Ishikawa (cell line): Measurements from ENCODE around the gene NSG1.

Experiments
- CEBPB ChIP-seq: IDR thresholded peaks from 2 replicates; pipeline ENCODE4 v1.6.1; 2012
- EGR1 ChIP-seq: IDR thresholded peaks from 2 replicates; pipeline ENCODE4 v1.6.1; 2012
- EP300 ChIP-seq: IDR thresholded peaks from 2 replicates; pipeline ENCODE4 v1.6.1; 2012; ENCODE audit warnings: borderline replicate concordance
- NFIC ChIP-seq: IDR thresholded peaks from 2 replicates; pipeline ENCODE4 v1.6.1; 2012
- RAD21 ChIP-seq: IDR thresholded peaks from 2 replicates; pipeline ENCODE4 v1.6.1; 2012; ENCODE audit warnings: low read depth
- TEAD4 ChIP-seq: IDR thresholded peaks from 2 replicates; pipeline ENCODE4 v1.6.1; 2012
- ZBTB7A ChIP-seq: IDR thresholded peaks from 2 replicates; pipeline ENCODE4 v1.6.1; 2012; ENCODE audit warnings: low read depth
- TF ChIP-seq, protein P1 (sequence below): IDR thresholded peaks from 2 replicates; pipeline ENCODE4 v1.6.1; 2012

- TF ChIP-seq EGR1 (no peak), NFIC (no peak), CEBPB (no peak), ZBTB7A (no peak), RAD21 (no peak), EP300 (no peak), TEAD4 (no peak)
- TF ChIP-seq, protein P1, sequence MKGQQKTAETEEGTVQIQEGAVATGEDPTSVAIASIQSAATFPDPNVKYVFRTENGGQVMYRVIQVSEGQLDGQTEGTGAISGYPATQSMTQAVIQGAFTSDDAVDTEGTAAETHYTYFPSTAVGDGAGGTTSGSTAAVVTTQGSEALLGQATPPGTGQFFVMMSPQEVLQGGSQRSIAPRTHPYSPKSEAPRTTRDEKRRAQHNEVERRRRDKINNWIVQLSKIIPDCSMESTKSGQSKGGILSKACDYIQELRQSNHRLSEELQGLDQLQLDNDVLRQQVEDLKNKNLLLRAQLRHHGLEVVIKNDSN = no peak
Observed at GRCh38 chr4:4426511-4427120, 39.7 kb downstream of the NSG1 start.
